Motor neuron (in vitro differentiated cells): ENCODE results near the gene RAB9A. TPM values are rescaled to one million over a fixed set of nuclear protein-coding genes. Genes with fewer than 3 reads are reported as not detected.
"Not testable (repeated sequence)": the region's sequence is repeated elsewhere in the genome, so short reads cannot be mapped to it uniquely, and the experiment has no call there.

Experiments used
- ATAC-seq, 8 experiments: fragments of 200-7000 bp; cut with Tn5 transposase; replicated peaks in 6 of 8; 2 replicates each; pipeline ENCODE4 v1.8.0; 2021; ENCODE audit warnings: mild to moderate bottlenecking in 8 of 8, moderate library complexity in 8 of 8
- H3K27ac ChIP-seq, 2 donors: fragments of 250-450 bp; sonication (Bioruptor Pico); 2 replicates each; pipeline ENCODE4 v1.9.0; 2021; ENCODE audit warnings: antibody characterized with exemption in 2 of 2, mild to moderate bottlenecking in 2 of 2, moderate library complexity in 1 of 2
- H3K4me1 ChIP-seq, 2 donors: fragments of 250-450 bp; sonication (Bioruptor Pico); replicated peaks in 1 of 2; 2 replicates each; pipeline ENCODE4 v1.6.1; 2021; ENCODE audit warnings: antibody characterized with exemption in 2 of 2, mild to moderate bottlenecking in 2 of 2, moderate library complexity in 1 of 2
- H3K4me3 ChIP-seq, 5 donors: fragments of 250-450 bp; sonication (Bioruptor Pico); 2 replicates each; pipeline ENCODE4 v1.9.0; 2021; ENCODE audit warnings: antibody characterized with exemption in 5 of 5, mild to moderate bottlenecking in 5 of 5, moderate library complexity in 4 of 5
- WGBS, 10 experiments: fragments of 450-650 bp; shearing (Covaris generic); methylation state at CpG; one replicate each; pipeline ENCODE4 v1.0.0; 2022; 5-methylcytosine and 5-hydroxymethylcytosine counted together
- in situ Hi-C, 9 experiments: fragments of 400-800 bp; cut with MboI; loops; one replicate each; pipeline ENCODE4 v1.15.0; 2021; ENCODE audit warnings: low sequenced_read_pairs in 9 of 9, low pct_unique_long_range_greater_than_20kb in 2 of 9; ENCODE audit not compliant: unreplicated experiment in 9 of 9
- total RNA-seq, 8 experiments: library from RNA; unstranded; fragments of 300-600 nt; gene quantifications; 2 replicates each; pipeline versions ENCODE4 v1.2.3 to v1.2.4, GENCODE V29; 2022

The RAB9A gene
- total RNA-seq, 8 experiments from 2014 or later: 10.4 to 29.6 (median 15.0) TPM

DNA sequence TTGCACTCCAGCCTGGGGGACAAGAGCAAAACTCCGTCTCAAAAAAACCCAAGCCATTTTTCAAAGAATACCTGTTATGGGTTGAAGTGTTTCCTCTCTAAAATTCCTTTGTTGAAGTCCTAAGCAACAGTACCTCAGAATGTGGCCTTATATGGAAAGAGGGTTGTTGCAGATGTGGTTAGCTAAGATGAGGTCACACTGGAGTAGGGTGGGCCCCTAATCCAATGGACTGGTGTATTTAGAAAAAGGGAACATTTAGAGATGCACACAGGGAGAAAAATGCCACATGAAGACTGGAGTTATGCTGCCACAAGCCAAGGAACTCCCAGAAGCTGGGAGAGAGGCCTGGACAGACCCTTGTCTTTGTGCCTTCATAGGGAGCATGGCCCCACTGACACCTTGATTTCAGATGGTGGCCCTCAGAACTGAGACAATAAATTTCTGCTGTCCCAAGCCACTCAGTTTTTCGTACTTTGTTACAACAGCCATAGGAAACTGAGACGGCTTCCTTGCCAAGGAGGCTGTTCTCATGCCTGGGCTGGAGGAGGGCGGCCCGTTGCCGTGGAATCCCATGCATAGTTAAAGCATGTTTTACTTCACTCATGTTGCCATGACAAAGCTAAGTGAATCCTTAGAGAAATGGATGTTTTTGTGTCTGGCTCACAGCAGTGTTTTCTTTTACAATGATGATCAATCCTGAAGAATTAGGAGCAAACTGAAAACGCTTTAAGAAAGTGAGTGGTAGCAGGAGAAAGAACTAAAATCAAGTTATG is 29.0 kb downstream of the RAB9A start:
- peak in 7 of 8 experiments; percentile 64 to 93 (median 88) for ATAC-seq
- no peak overlapping the region for H3K4me3 ChIP-seq
- H3K4me1 ChIP-seq: peaks cover 2 to 7% of the 10 kb centered on the region in 2 donors
- in situ Hi-C loops: no loop called here
- peak overlapping the region; percentile 78 to 91 for H3K27ac ChIP-seq
- WGBS, 10 experiments: 0 to 63% (median 35%) methylated on average over 1 to 7 of the region's 7 CpGs; no CpG with 5 or more reads in 6 of the 10 experiments

DNA sequence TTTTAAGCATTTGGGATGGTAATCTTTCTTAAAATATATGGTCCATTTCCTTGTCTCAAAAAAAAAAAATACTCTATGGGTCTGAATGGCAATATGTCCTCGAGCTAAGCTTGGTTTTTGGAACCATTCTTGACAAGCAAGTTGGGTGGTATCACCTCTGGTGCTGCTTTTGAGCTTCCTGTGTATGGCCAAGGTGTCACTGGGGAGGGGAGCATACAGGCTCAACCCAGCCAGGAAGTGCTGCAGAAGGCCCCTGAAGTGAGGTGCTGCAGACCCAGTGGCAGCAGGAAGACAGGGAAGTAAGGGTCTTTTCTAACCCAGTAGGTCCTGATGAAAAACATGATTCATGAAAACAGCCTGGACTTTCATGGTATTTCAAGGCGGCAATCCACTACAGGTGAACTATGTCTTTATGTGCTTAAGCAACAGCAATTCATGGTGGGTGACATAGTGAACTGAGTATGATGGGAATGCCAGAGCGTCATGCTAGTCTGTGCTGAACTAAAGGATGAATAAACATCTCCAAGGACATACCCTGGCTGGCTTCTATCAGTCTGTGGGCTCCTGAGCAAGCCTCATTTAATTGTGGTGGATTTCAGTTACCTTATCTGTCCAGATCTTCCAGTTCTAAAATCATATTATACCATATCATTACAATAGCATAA is 30.4 kb downstream of the RAB9A start:
- no peak overlapping the region for H3K4me3 ChIP-seq
- peaks cover 2 to 7% of the 10 kb centered on the region in 2 donors for H3K4me1 ChIP-seq
- ATAC-seq: no peak
- in situ Hi-C loops: no loop called here
- no peak overlapping the region for H3K27ac ChIP-seq
- WGBS, 10 experiments: 93 to 100% (median 100%) methylated on average over 1 to 3 of the region's 3 CpGs; no CpG with 5 or more reads in 7 of the 10 experiments

DNA sequence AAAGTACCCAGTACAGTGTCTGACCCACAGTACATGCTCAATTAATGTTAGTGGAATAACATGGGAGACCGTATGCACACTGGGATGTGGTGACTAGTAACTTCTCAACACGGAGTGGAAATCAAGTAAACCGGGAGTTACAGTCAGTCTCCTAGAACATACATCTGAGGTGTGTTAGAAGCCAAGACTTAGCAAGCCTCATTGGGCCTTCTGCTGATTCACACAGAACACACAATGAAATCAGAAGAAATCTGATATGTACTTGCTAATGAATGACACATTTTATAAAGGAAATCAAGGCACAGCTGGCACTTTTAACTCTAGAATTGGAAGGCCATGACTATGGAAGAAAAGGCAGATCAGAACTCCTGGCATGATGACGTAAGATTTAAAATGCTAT is 32.4 kb downstream of the RAB9A start:
- Histone ChIP-seq H3K4me1 (peaks cover 2 to 11% of the 10 kb centered on the region in 2 donors), H3K27ac (no peak overlapping the region), H3K4me3 (no peak overlapping the region)
- in situ Hi-C loops: no loop called here
- ATAC-seq: no peak
- 79% methylated on average over 3 of the region's 4 CpGs; no CpG with 5 or more reads in 9 of the 10 experiments for WGBS, 10 experiments

DNA sequence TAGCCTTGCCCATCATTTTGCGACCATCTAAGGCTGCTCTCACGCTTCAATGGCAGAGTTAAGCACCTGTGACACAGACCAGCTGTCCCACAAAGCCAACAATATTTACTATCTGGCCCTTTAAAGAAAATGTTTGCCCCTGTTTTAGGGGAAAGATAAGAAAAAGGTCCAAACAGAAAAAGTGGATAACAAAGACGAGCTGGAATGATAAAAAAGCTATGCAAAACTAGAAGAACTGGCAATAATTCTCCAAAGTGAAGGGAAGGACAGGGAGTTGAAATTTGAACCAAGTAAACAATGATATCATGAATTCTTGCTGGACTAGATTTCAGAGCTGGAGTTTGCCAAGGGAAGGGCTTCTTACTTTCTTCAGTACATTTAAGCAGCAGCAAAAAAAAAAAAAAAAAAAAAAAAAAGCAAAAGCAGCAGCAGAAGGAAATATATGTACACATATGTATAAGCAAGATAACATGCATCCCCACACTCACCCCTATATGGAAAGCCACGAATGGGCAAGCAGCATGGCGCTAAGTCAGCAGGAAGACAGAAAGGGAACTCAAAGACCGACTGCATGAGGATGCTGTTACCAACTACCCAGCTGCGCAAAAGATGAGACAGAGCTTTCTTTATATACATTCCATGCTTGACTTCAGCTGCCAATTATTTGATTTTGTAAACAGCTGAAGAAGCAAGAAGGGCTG is 33.0 kb downstream of the RAB9A start:
- WGBS, 10 experiments: 17 to 100% (median 80%) methylated on average over 1 to 5 of the region's 7 CpGs; no CpG with 5 or more reads in 2 of the 10 experiments
- H3K4me3 ChIP-seq: no peak overlapping the region
- no peak for ATAC-seq
- H3K27ac ChIP-seq: no peak overlapping the region
- in situ Hi-C loops: no loop called here
- peaks cover 2 to 11% of the 10 kb centered on the region in 2 donors for H3K4me1 ChIP-seq

DNA sequence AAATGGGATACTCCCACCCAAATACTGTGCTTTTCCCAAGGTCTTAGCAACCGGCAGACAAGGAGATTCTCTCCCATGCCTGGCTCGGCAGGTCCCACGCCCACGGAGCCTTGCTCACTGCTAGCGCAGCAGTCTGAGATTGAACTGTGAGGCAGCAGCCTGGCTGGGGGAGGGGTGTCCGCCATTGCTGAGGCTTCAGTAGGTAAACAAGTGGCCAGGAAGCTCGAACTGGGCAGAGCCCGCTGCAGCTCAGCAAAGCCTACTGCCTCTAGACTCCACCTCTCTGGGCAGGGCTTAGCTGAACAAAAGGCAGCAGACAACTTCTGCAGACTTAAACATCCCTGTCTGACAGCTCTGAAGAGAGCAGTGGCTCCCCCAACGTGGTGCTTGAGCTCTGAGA is 36.0 kb downstream of the RAB9A start:
- not testable (repeated sequence) for ATAC-seq, H3K4me1 ChIP-seq, H3K4me3 ChIP-seq
- in situ Hi-C loops: loop anchor here in 1 of 9 experiments (25.0 kb wide), 1 partner anchor 312 kb away; the partner anchor contains the start of gene GEMIN8
- peak overlapping the region in 1 of 2 donors; percentile 53 for H3K27ac ChIP-seq
- WGBS, 10 experiments: 40 to 80% (median 57%) methylated on average over 1 of the region's 9 CpGs; no CpG with 5 or more reads in 7 of the 10 experiments

DNA sequence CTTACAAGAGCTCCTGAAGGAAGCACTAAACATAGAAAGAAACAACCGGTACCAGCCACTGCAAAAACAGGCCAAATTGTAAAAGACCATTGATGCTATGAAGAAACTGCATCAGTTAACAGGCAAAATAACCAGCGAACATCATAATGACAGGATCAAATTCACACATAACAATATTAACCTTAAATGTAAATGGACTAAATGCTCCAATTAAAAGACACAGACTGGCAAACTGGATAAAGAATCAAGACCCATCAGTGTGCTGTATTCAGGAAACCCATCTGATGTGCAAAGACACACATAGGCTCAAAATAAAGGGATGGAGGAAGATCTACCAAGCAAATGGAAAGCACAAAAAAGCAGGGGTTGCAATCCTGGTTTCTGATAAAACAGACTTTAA is 37.7 kb downstream of the RAB9A start:
- in situ Hi-C loops: loop anchor here in 1 of 9 experiments (25.0 kb wide), 1 partner anchor 311 kb away; the partner anchor contains the start of gene GEMIN8
- not testable (repeated sequence) for H3K4me1 ChIP-seq, H3K4me3 ChIP-seq, H3K27ac ChIP-seq, ATAC-seq
- 100% methylated on average over 1 to 2 of the region's 2 CpGs; no CpG with 5 or more reads in 6 of the 10 experiments for WGBS, 10 experiments

DNA sequence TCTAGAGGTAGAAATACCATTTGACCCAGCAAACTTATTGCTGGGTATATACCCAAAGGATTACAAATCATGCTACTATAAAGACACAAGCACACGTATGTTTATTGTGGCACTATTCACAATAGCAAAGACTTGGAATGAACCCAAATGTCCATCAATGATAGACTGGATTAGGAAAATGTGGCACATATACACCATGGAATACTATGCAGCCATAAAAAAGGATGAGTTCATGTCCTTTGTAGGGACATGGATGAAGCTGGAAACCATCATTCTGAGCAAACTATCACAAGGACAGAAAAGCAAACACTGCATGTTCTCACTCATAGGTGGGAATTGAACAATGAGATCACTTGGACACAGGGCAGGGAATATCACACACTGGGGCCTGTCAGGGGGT is 41.6 kb downstream of the RAB9A start:
- no CpG with 5 or more reads among the region's 1 CpG for WGBS, 10 experiments

DNA sequence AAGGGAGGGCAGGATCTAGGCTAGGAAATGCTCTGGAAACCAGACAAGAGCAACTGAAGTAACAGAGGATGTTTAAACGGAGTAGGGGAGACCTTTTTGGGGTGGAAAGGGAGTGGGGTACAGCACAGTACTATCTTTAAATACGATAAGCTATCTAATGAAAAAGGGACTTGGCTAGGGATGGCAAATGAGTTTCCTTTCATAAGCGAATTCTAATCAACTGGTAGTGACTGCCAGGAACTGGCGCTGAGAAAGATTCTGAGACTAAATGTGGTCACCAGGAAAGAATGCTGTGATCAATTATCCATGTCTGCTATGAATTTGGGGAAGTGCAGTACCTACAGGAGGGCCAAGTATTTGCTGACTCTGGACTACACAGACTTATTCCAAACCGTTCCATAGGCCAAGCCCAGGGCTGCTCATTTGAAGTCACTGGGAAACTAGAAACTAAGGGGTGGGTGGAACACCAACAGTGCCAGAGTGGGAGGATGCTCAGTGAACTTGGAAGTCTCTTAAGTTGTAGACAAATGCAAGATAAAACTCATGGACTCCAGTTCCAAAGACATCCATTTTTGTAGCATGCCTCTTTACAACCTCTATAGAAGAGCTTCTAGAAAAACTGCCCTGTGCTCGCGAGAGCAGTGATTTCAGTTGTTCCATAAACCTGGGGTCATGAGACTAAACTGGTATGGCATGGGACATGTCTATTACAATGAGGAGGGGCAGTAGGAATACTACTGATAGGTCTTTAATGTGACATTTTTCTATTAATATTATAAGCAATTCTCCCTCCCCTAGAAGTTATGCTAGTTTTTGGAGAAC is 43.5 kb downstream of the RAB9A start:
- H3K4me3 ChIP-seq: peak overlapping the region in 1 of 5 donors; percentile 90
- peaks cover 0 to 8% of the 10 kb centered on the region in 2 donors for H3K4me1 ChIP-seq
- in situ Hi-C loops: loop anchor here in 1 of 9 experiments (25.0 kb wide), 1 partner anchor 305 kb away; the partner anchor contains the start of gene GEMIN8
- no peak overlapping the region for H3K27ac ChIP-seq
- peak in 2 of 8 experiments; percentile 3 to 8 for ATAC-seq
- WGBS, 10 experiments: 0 to 77% (median 67%) methylated on average over 1 to 5 of the region's 7 CpGs; no CpG with 5 or more reads in 5 of the 10 experiments

More for the DNA sequence above, 41.6 kb downstream of the RAB9A start:
- not testable (repeated sequence) for H3K4me3 ChIP-seq, H3K27ac ChIP-seq, H3K4me1 ChIP-seq, ATAC-seq
- in situ Hi-C loops: loop anchor here in 1 of 9 experiments (25.0 kb wide), 1 partner anchor 307 kb away; the partner anchor contains the start of gene GEMIN8

DNA sequence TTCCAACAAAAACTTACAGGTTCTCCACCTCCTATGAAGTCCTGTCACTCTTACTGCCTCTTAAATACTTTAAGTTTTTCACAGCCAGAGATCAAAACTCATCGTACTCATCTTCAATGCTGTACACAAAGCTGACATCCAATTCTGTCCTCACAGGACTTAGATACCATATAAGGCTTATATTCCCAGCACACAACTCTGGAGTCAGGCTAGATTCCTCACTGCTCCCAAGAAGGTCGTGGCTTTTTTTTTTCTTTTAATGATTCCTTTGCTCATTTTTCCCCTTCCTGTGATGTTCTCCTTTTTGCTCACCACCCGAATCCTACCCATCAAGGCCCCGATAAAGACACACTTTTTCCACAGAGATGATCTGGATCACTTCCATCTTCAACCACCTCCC is 44.6 kb downstream of the RAB9A start:
- ATAC-seq: no peak
- in situ Hi-C loops: loop anchor here in 1 of 9 experiments (25.0 kb wide), 1 partner anchor 304 kb away; the partner anchor contains the start of gene GEMIN8
- 0 to 22% (median 15%) methylated on average over 2 to 4 of the region's 4 CpGs; no CpG with 5 or more reads in 6 of the 10 experiments for WGBS, 10 experiments
- Histone ChIP-seq H3K4me1 (peaks cover 0 to 8% of the 10 kb centered on the region in 2 donors), H3K27ac (peak overlapping the region; percentile 23 to 91), H3K4me3 (peak overlapping the region; percentile 78 to 92 (median 88))

DNA sequence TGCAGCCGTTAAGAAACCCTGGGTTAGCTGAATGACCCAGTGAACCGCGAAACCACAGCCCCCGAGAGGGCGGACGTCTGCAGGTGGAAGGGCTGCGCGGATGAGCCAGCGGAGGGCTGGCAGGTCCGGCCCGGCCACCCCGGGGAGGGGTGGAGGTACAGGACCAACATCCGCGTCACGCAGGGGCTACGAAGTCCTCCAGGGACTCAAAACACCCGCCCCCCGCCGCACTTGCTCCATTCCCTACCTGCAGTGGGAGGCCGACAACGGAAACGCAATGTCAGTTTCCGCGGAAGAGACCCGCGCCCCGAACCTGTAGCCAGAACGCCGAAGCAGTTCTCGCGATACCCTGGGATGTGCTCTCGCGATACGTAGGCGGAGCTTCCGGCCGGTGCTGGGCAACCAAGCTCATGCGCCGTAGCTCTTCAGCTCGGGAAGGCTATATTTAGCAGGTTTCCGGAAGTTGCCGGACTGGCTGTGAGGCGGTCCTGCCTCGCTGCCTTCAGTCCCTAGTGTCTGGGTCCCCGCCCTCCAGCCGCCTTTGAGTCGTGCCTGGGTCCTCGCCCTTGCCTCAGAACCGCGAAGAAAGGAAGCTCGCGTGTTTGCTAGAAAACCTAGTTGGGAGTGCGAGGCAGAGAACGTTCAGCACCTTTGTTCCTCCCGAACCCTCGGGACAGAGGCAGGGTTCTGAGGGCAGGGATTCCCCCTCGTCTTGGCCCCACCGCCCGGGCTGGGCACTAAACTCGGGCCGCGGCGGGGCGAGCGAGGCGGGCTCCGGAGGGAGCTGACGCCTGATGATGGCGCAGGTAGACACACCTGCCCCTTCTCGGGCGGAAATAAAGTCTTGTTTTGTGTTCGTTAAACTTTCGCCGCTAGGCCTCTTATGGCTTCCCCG is 45.6 kb downstream of the RAB9A start, which contains the start of the genes OFD1 and TRAPPC2:
TSS of gene OFD1 (plus strand) at position 471 of the 895 bp plus-strand sequence. CDS start at position 795, 324 bp downstream.
TSS of gene TRAPPC2 (minus strand) at position 343 of the 895 bp plus-strand sequence. CDS start 14,657 bp downstream, outside the sequence.
- Histone ChIP-seq H3K27ac (peak within 1 kb of the TSS; percentile 91 to 95), H3K4me1 (peaks cover 0 to 8% of the 10 kb centered on the region in 2 donors), H3K4me3 (peak within 1 kb of the TSS; percentile 78 to 92 (median 88))
- in situ Hi-C loops: loop anchor here in 1 of 9 experiments (25.0 kb wide), 1 partner anchor 303 kb away; the partner anchor contains the start of gene GEMIN8
- 0 to 10% (median 0%) methylated on average over 1 to 6 of the region's 75 CpGs; no CpG with 5 or more reads in 7 of the 10 experiments for WGBS, 10 experiments
- ATAC-seq: peak; percentile 94 to 99 (median 98)

DNA sequence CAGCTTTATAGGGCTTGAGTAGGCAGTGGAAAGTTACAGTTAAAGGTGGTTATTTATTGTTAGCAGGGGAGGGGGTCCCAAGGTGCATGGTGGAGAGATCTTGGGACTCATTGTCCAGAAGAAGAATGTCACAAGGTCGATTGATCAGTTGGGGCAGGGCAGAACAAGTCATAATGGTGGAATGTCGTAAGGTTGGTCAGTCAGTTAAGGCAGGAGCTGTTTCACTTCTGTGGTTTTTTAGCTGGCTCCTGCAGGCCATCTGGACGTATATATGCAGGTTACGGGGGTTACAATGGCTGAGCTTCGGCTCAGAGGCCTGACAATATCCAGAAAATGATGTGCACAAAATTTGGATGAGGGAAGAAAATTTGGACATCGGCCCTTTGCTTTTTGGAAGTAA is 52.8 kb downstream of the RAB9A start:
- ATAC-seq: no peak
- in situ Hi-C loops: loop anchor here in 1 of 9 experiments (25.0 kb wide), 1 partner anchor 296 kb away; the partner anchor contains the start of gene GEMIN8
- no peaks in the 10 kb centered on the region for H3K4me1 ChIP-seq
- H3K4me3 ChIP-seq: no peak overlapping the region
- H3K27ac ChIP-seq: no peak overlapping the region
- WGBS, 10 experiments: 80 to 100% (median 83%) methylated on average over 1 to 6 of the region's 6 CpGs; no CpG with 5 or more reads in 6 of the 10 experiments
